Activated CD4-positive, alpha-beta T cell treated with anti-CD3 and anti-CD28 coated beads for 36 hours (primary cell): ENCODE results near the gene HEXD. TPM values are rescaled to one million over a fixed set of nuclear protein-coding genes. Genes with fewer than 3 reads are reported as not detected.

Experiments used
- ATAC-seq: fragments of 200-7000 bp; cut with Tn5 transposase; one replicate; pipeline ENCODE4 v1.10.0; 2021; ENCODE audit warnings: mild to moderate bottlenecking, moderate library complexity
- CTCF ChIA-PET: fragments of 350-600 bp; sonication (Branson Sonifier 250); formaldehyde crosslinking; loops from one replicate; lab custom pipeline; 2021; ENCODE audit warnings: antibody characterized with exemption; lab: Charles Lee
- POLR2A ChIA-PET: fragments of 350-600 bp; sonication (Branson Sonifier 250); formaldehyde crosslinking; loops from one replicate; lab custom pipeline; 2021; ENCODE audit warnings: antibody characterized with exemption, inconsistent platforms; lab: Charles Lee
- DNase-seq: peaks from one replicate; pipeline ENCODE4 v3.0.0-alpha.2; 2020
- H3K27ac Mint-ChIP-seq: one replicate; pipeline ENCODE4 v1.8.0; 2021; ENCODE audit warnings: mixed read lengths
- H3K27me3 Mint-ChIP-seq: one replicate; pipeline ENCODE4 v1.8.0; 2021; ENCODE audit warnings: mixed read lengths
- H3K36me3 Mint-ChIP-seq: one replicate; pipeline ENCODE4 v1.8.0; 2021; ENCODE audit warnings: low read depth, mixed read lengths
- H3K4me1 Mint-ChIP-seq: one replicate; pipeline ENCODE4 v1.8.0; 2021; ENCODE audit warnings: mixed read lengths
- H3K4me3 Mint-ChIP-seq: one replicate; pipeline ENCODE4 v1.8.0; 2021; ENCODE audit warnings: mild to moderate bottlenecking, moderate library complexity, mixed read lengths
- H3K9me3 Mint-ChIP-seq: one replicate; pipeline ENCODE4 v1.8.0; 2021; ENCODE audit warnings: low read depth, mixed read lengths
- intact Hi-C, 2 experiments: fragments of 100-400 bp; cut with DNase I in 1 of 2; cut with micrococcal nuclease in 1 of 2; formaldehyde crosslinking; loops; one replicate each; pipeline versions ENCODE4 v1.14.2 to v1.15.1; 2022 to 2024; cut with DNase I, micrococcal nuclease
- total RNA-seq, 2 experiments: library from RNA; stranded (reverse); gene quantifications; one replicate each; pipeline ENCODE4 v1.2.3, GENCODE V29; 2021

The HEXD gene
- total RNA-seq, 2 experiments from 2014 or later, result 23.3 to 26.0 TPM

- H3K4me3 Mint-ChIP-seq, result no peak overlapping the region
- no peaks in the 10 kb centered on the region for H3K9me3 Mint-ChIP-seq
- H3K36me3 Mint-ChIP-seq, result peaks cover 3% of the 10 kb centered on the region
- ChIA-PET POLR2A (interaction anchor here (0.6 kb wide), 1 partner anchor 103 kb away, joined by 3 read pairs; no protein-coding TSS in a partner anchor), CTCF (interaction anchor here (0.9 kb wide), 1 partner anchor 9 kb away, joined by 3 read pairs; no protein-coding TSS in a partner anchor)
- H3K27ac Mint-ChIP-seq, result no peak overlapping the region
- ATAC-seq (no peak), DNase-seq (no peak)
- H3K4me1 Mint-ChIP-seq, result peaks cover 7% of the 10 kb centered on the region
- intact Hi-C loops, result no loop called here
- H3K27me3 Mint-ChIP-seq, result no peaks in the 10 kb centered on the region
Observed at GRCh38 chr17:82428546-82428945, 10.4 kb downstream of the HEXD start.

GRCh38 chr17:82429824-82430223, 11.7 kb downstream of the HEXD start:
- DNase-seq (no peak), ATAC-seq (no peak)
- POLR2A ChIA-PET, result no interaction called here
- peaks cover 13% of the 10 kb centered on the region for H3K4me1 Mint-ChIP-seq
- peaks cover 3% of the 10 kb centered on the region for H3K36me3 Mint-ChIP-seq
- CTCF ChIA-PET, result no interaction called here
- no peaks in the 10 kb centered on the region for H3K9me3 Mint-ChIP-seq
- intact Hi-C loops, result no loop called here
- H3K27ac Mint-ChIP-seq, result peak overlapping the region; percentile 9
- no peaks in the 10 kb centered on the region for H3K27me3 Mint-ChIP-seq
- no peak overlapping the region for H3K4me3 Mint-ChIP-seq

- no peak overlapping the region for H3K4me3 Mint-ChIP-seq
- H3K9me3 Mint-ChIP-seq, result no peaks in the 10 kb centered on the region
- no peak overlapping the region for H3K27ac Mint-ChIP-seq
- DNase-seq (no peak), ATAC-seq (no peak)
- H3K4me1 Mint-ChIP-seq, result peaks cover 13% of the 10 kb centered on the region
- peaks cover 3% of the 10 kb centered on the region for H3K36me3 Mint-ChIP-seq
- no peaks in the 10 kb centered on the region for H3K27me3 Mint-ChIP-seq
- intact Hi-C loops, result no loop called here
- POLR2A ChIA-PET, result no interaction called here
- CTCF ChIA-PET, result no interaction called here
Observed at GRCh38 chr17:82432017-82432416, 13.9 kb downstream of the HEXD start.

- peaks cover 3% of the 10 kb centered on the region for H3K36me3 Mint-ChIP-seq
- intact Hi-C loops, result no loop called here
- no peak for DNase-seq
- H3K9me3 Mint-ChIP-seq, result no peaks in the 10 kb centered on the region
- ChIA-PET CTCF (no interaction called here), POLR2A (no interaction called here)
- H3K4me1 Mint-ChIP-seq, result peaks cover 13% of the 10 kb centered on the region
- no peak overlapping the region for H3K27ac Mint-ChIP-seq
- no peaks in the 10 kb centered on the region for H3K27me3 Mint-ChIP-seq
- no peak for ATAC-seq
- H3K4me3 Mint-ChIP-seq, result no peak overlapping the region
Observed at GRCh38 chr17:82433560-82434215, 15.5 kb downstream of the HEXD start.

- Mint-ChIP-seq H3K36me3 (peaks cover 3% of the 10 kb centered on the region), H3K27me3 (no peaks in the 10 kb centered on the region)
- peak; percentile 39 for ATAC-seq
Observed at GRCh38 chr17:82434216-82434565, 16.0 kb downstream of the HEXD start.

GRCh38 chr17:82435103-82435502, 17.0 kb downstream of the HEXD start:
- Mint-ChIP-seq H3K36me3 (no peaks in the 10 kb centered on the region), H3K9me3 (no peaks in the 10 kb centered on the region), H3K4me3 (no peak overlapping the region), H3K27ac (no peak overlapping the region), H3K27me3 (no peaks in the 10 kb centered on the region), H3K4me1 (peaks cover 8% of the 10 kb centered on the region)
- CTCF ChIA-PET, result no interaction called here
- intact Hi-C loops, result no loop called here
- no peak for DNase-seq
- no peak for ATAC-seq
- POLR2A ChIA-PET, result no interaction called here

More at GRCh38 chr17:82434216-82434565, 16.0 kb downstream of the HEXD start:
- ChIA-PET POLR2A (no interaction called here), CTCF (no interaction called here)
- no peaks in the 10 kb centered on the region for H3K9me3 Mint-ChIP-seq
- H3K27ac Mint-ChIP-seq, result no peak overlapping the region
- intact Hi-C loops, result no loop called here
- DNase-seq, result peak; percentile 43
- peaks cover 13% of the 10 kb centered on the region for H3K4me1 Mint-ChIP-seq
- H3K4me3 Mint-ChIP-seq, result no peak overlapping the region

GRCh38 chr17:82435601-82436583, 17.7 kb downstream of the HEXD start:
- intact Hi-C loops, result no loop called here
- POLR2A ChIA-PET, result no interaction called here
- Mint-ChIP-seq H3K4me3 (no peak overlapping the region), H3K36me3 (no peaks in the 10 kb centered on the region), H3K4me1 (peaks cover 6% of the 10 kb centered on the region), H3K27ac (no peak overlapping the region), H3K9me3 (no peaks in the 10 kb centered on the region), H3K27me3 (no peaks in the 10 kb centered on the region)
- ATAC-seq, result no peak
- CTCF ChIA-PET, result no interaction called here
- no peak for DNase-seq

- DNase-seq (no peak), ATAC-seq (no peak)
- Mint-ChIP-seq H3K27me3 (no peaks in the 10 kb centered on the region), H3K36me3 (no peaks in the 10 kb centered on the region), H3K9me3 (no peaks in the 10 kb centered on the region), H3K4me3 (no peak overlapping the region), H3K27ac (no peak overlapping the region), H3K4me1 (peaks cover 6% of the 10 kb centered on the region)
- intact Hi-C loops, result no loop called here
- CTCF ChIA-PET, result no interaction called here
- POLR2A ChIA-PET, result no interaction called here
Observed at GRCh38 chr17:82436601-82437324, 18.6 kb downstream of the HEXD start.

- POLR2A ChIA-PET, result no interaction called here
- no peaks in the 10 kb centered on the region for H3K36me3 Mint-ChIP-seq
- DNase-seq (no peak), ATAC-seq (no peak)
- no peak overlapping the region for H3K4me3 Mint-ChIP-seq
- intact Hi-C loops, result no loop called here
- H3K27ac Mint-ChIP-seq, result no peak overlapping the region
- no peaks in the 10 kb centered on the region for H3K27me3 Mint-ChIP-seq
- CTCF ChIA-PET, result interaction anchor here (0.6 kb wide), 1 partner anchor 13 kb away, joined by 4 read pairs; no protein-coding TSS in a partner anchor
- H3K4me1 Mint-ChIP-seq, result peaks cover 6% of the 10 kb centered on the region
- H3K9me3 Mint-ChIP-seq, result no peaks in the 10 kb centered on the region
Observed at GRCh38 chr17:82437325-82437668, 19.1 kb downstream of the HEXD start.

GRCh38 chr17:82438401-82439193, 20.4 kb downstream of the HEXD start:
- DNase-seq, result no peak
- H3K36me3 Mint-ChIP-seq, result peaks cover 8% of the 10 kb centered on the region
- intact Hi-C loops, result no loop called here
- ChIA-PET CTCF (interaction anchor here (1.4 kb wide), 1 partner anchor 17 kb away, joined by 5 read pairs; no protein-coding TSS in a partner anchor), POLR2A (interaction anchor here (0.5 kb wide), 1 partner anchor 134 kb away, joined by 3 read pairs; no protein-coding TSS in a partner anchor)
- no peaks in the 10 kb centered on the region for H3K27me3 Mint-ChIP-seq
- H3K4me1 Mint-ChIP-seq, result peaks cover 6% of the 10 kb centered on the region
- H3K27ac Mint-ChIP-seq, result no peak overlapping the region
- H3K9me3 Mint-ChIP-seq, result no peaks in the 10 kb centered on the region
- ATAC-seq, result peak; percentile 6
- no peak overlapping the region for H3K4me3 Mint-ChIP-seq
